OCI-LY7 (cell line): ENCODE results near the gene HERPUD2. TPM values are rescaled to one million over a fixed set of nuclear protein-coding genes. Genes with fewer than 3 reads are reported as not detected.

Experiments used
- BruUV-seq: library from RNA; stranded (reverse); fragments of 400-500 nt; replicated peaks from 2 replicates; lab custom pipeline; 2021; lab: Mats Ljungman, UMichigan
- CTCF ChIA-PET: fragments of 300-600 bp; sonication (Branson Sonifier 250); formaldehyde crosslinking; loops from one replicate; lab custom pipeline; 2022; ENCODE audit warnings: antibody characterized with exemption; ENCODE audit not compliant: unreplicated experiment; lab: Charles Lee
- POLR2A ChIA-PET: fragments of 300-600 bp; sonication (Branson Sonifier 250); formaldehyde crosslinking; loops from one replicate; lab custom pipeline; 2022; ENCODE audit warnings: antibody characterized with exemption; lab: Charles Lee
- DNase-seq: peaks from one replicate; pipeline ENCODE4 v3.0.0-alpha.2; 2015; ENCODE audit warnings: low spot score
- H2AFZ ChIP-seq: fragments of 200-600 bp; sonication (generic), shearing (Covaris generic); 2 replicates; pipeline ENCODE4 v1.6.1; 2014; ENCODE audit warnings: mild to moderate bottlenecking, antibody characterized with exemption, low read length, moderate library complexity
- H3K27ac ChIP-seq: fragments of 200-600 bp; sonication (generic); 2 replicates; pipeline ENCODE4 v1.5.1; 2014; ENCODE audit warnings: mixed run types, low read depth, mild to moderate bottlenecking, moderate library complexity, low read length, inconsistent platforms; ENCODE audit not compliant: poor library complexity, severe bottlenecking
- H3K36me3 ChIP-seq: fragments of 200-600 bp; sonication (generic); 2 replicates; pipeline ENCODE4 v1.6.1; 2014; ENCODE audit warnings: mild to moderate bottlenecking, antibody characterized with exemption, low read length, moderate library complexity, mixed read lengths; ENCODE audit not compliant: insufficient read depth
- H3K4me1 ChIP-seq: fragments of 200-600 bp; sonication (generic); 2 replicates; pipeline ENCODE4 v1.5.1; 2014; ENCODE audit warnings: mild to moderate bottlenecking, low read length; ENCODE audit not compliant: insufficient read depth, poor library complexity, severe bottlenecking
- H3K4me2 ChIP-seq: fragments of 200-600 bp; sonication (generic); 2 replicates; pipeline ENCODE4 v1.6.1; 2014; ENCODE audit warnings: mild to moderate bottlenecking, low read length
- H3K4me3 ChIP-seq: fragments of 200-600 bp; sonication (generic); 2 replicates; pipeline ENCODE4 v1.5.1; 2014; ENCODE audit warnings: mild to moderate bottlenecking, low read depth, low read length; ENCODE audit not compliant: poor library complexity, severe bottlenecking
- H3K79me2 ChIP-seq: fragments of 200-600 bp; sonication (generic); 2 replicates; pipeline ENCODE4 v1.6.1; 2016; ENCODE audit warnings: low read depth, mild to moderate bottlenecking, low read length, moderate library complexity, mixed read lengths; ENCODE audit not compliant: insufficient read depth
- H3K9me2 ChIP-seq: fragments of 200-600 bp; sonication (generic); 2 replicates; pipeline ENCODE4 v1.6.1; 2016; ENCODE audit warnings: mild to moderate bottlenecking, low read length, mixed read lengths; ENCODE audit not compliant: insufficient read depth
- H3K9me3 ChIP-seq: fragments of 200-600 bp; sonication (generic); 2 replicates; pipeline ENCODE4 v1.6.1; 2014; ENCODE audit warnings: mild to moderate bottlenecking, mixed run types, low read length, mixed read lengths
- H4K20me1 ChIP-seq: fragments of 200-600 bp; sonication (generic); 2 replicates; pipeline ENCODE4 v1.6.1; 2014; ENCODE audit warnings: mild to moderate bottlenecking, antibody characterized with exemption, low read length, moderate library complexity, mixed read lengths; ENCODE audit not compliant: insufficient read depth
- EZH2phosphoT487 ChIP-seq: fragments of 200-600 bp; sonication (generic); IDR thresholded peaks from 2 replicates; pipeline ENCODE4 v1.6.1; 2018; ENCODE audit warnings: low read depth, borderline replicate concordance, mild to moderate bottlenecking, mixed run types, antibody characterized with exemption, low read length, moderate library complexity, mixed read lengths
- intact Hi-C: fragments of 100-400 bp; cut with micrococcal nuclease; formaldehyde crosslinking; loops from one replicate; pipeline ENCODE4 v1.10.0; 2022; ENCODE audit not compliant: unreplicated experiment
- total RNA-seq, 2 experiments: library from RNA; depleted of rRNA in 1 of 2; stranded (reverse); fragments of >200 nt in 1 of 2; shearing (Covaris generic) in 1 of 2; gene quantifications; 2 replicates each; pipeline ENCODE4 v1.2.3, GENCODE V29; 2014 to 2022
- TF ChIP-seq, protein P1 (sequence below): fragments of 200-600 bp; sonication (generic); conservative IDR thresholded peaks from 2 replicates; pipeline ENCODE4 v1.5.1; 2014; ENCODE audit warnings: mild to moderate bottlenecking, antibody characterized with exemption, low read length, moderate library complexity, mixed read lengths

HERPUD2 gene
- total RNA-seq, 2 experiments from 2014 or later: 11.9 to 20.6 TPM

DNA sequence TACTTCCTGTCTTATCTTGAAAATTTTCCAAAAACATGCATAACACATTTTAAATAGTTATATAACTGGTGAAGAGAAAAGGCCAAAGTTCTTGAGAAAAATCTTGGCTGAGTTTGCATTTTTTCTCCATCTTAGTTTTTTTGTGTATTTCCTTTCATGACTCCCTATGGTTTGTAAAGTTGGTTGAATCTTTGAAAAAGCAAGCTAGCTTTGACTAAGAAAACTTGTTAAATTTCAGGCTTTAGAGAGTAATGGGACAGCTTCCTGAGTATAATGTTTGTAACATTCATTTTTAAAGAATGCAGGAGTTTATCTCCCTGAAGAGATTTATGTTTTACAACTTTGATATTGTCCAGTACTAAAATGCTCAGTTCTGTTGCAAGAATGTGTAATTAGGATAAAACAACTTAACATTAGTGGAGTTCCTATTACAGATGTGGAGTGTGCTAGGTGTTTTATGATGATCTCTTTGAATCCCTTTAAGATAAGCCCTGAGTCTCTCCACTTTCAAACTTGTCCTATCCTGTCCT lies 11.1 kb upstream of the HERPUD2 start:
- POLR2A ChIA-PET: interaction anchor here (1.1 to 9.7 kb wide), 4 partner anchors 9 to 204 kb away, joined by 5 to 148 read pairs (median 10); no protein-coding TSS in a partner anchor
- Histone ChIP-seq H3K4me1 (peaks cover 26% of the 10 kb centered on the region), H3K27ac (no peak overlapping the region), H4K20me1 (no peaks in the 10 kb centered on the region), H3K9me3 (no peaks in the 10 kb centered on the region), H3K79me2 (no peaks in the 10 kb centered on the region), H3K4me3 (no peak overlapping the region), H2AFZ (peak overlapping the region; percentile 46; the same call in 1 of the 2 replicates), H3K9me2 (no peaks in the 10 kb centered on the region), H3K4me2 (no peak overlapping the region), H3K36me3 (no peaks in the 10 kb centered on the region)
- intact Hi-C loops: no loop called here
- BruUV-seq: no TSS peak
- DNase-seq: no peak
- CTCF ChIA-PET: no interaction called here
- TF ChIP-seq, protein P1, sequence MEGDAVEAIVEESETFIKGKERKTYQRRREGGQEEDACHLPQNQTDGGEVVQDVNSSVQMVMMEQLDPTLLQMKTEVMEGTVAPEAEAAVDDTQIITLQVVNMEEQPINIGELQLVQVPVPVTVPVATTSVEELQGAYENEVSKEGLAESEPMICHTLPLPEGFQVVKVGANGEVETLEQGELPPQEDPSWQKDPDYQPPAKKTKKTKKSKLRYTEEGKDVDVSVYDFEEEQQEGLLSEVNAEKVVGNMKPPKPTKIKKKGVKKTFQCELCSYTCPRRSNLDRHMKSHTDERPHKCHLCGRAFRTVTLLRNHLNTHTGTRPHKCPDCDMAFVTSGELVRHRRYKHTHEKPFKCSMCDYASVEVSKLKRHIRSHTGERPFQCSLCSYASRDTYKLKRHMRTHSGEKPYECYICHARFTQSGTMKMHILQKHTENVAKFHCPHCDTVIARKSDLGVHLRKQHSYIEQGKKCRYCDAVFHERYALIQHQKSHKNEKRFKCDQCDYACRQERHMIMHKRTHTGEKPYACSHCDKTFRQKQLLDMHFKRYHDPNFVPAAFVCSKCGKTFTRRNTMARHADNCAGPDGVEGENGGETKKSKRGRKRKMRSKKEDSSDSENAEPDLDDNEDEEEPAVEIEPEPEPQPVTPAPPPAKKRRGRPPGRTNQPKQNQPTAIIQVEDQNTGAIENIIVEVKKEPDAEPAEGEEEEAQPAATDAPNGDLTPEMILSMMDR: no peak
- no peak for TF ChIP-seq EZH2phosphoT487

- Histone ChIP-seq H3K79me2 (no peaks in the 10 kb centered on the region), H2AFZ (no peak overlapping the region), H3K9me2 (no peaks in the 10 kb centered on the region), H3K4me1 (peaks cover 11% of the 10 kb centered on the region), H4K20me1 (no peaks in the 10 kb centered on the region), H3K36me3 (no peaks in the 10 kb centered on the region), H3K4me3 (no peak overlapping the region), H3K9me3 (no peaks in the 10 kb centered on the region), H3K4me2 (no peak overlapping the region), H3K27ac (no peak overlapping the region)
- CTCF ChIA-PET: interaction anchor here (1.3 kb wide), 1 partner anchor 22 kb away, joined by 5 read pairs; no protein-coding TSS in a partner anchor
- POLR2A ChIA-PET: interaction anchor here (0.8 to 2.6 kb wide), 4 partner anchors 8 to 19 kb away, joined by 3 to 14 read pairs (median 4); no protein-coding TSS in a partner anchor
- DNase-seq: no peak
- no peak for TF ChIP-seq EZH2phosphoT487
- TF ChIP-seq, protein P1: no peak
- intact Hi-C loops: no loop called here
- BruUV-seq: no TSS peak
Observed at GRCh38 chr7:35704261-35704660, 9.3 kb upstream of the HERPUD2 start.

DNA sequence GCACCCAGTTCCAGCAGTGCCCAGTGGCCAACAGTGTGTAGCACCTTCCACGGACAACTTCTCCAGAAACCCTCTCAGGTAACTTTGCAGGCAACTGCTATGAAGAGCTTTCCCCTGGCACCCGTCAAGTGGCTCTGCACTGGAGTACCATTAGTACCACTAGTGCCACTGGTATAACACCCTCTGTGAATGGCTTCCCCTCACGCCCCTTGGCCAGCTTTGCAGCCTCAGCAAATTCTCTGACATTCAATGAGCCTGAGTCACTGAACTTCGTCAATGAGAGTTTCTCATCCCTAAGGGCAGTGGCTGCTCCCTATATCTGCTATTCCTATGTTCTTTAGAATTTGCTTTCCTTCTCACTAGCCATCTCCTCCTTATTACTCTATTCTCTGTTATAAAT lies 7.6 kb upstream of the HERPUD2 start:
- TF ChIP-seq, protein P1: no peak
- no peak for TF ChIP-seq EZH2phosphoT487
- Histone ChIP-seq H3K36me3 (no peaks in the 10 kb centered on the region), H3K27ac (no peak overlapping the region), H2AFZ (no peak overlapping the region), H3K4me2 (no peak overlapping the region), H3K4me1 (peaks cover 7% of the 10 kb centered on the region), H3K9me3 (no peaks in the 10 kb centered on the region), H3K79me2 (no peaks in the 10 kb centered on the region), H3K4me3 (no peak overlapping the region), H4K20me1 (no peaks in the 10 kb centered on the region), H3K9me2 (no peaks in the 10 kb centered on the region)
- ChIA-PET POLR2A (interaction anchor here (0.7 kb wide), 1 partner anchor 571 kb away, joined by 3 read pairs; no protein-coding TSS in a partner anchor), CTCF (no interaction called here)
- intact Hi-C loops: no loop called here
- DNase-seq: no peak
- no TSS peak for BruUV-seq
